ENCODE measurements around the gene KDELR3. TPM values are rescaled to one million over a fixed set of nuclear protein-coding genes. Genes with fewer than 3 reads are reported as not detected.

KDELR3 gene
- total RNA-seq, 1 donor from 2014 or later: 72.6 TPM

- no peaks in the 10 kb centered on the region for H3K9me3 Mint-ChIP-seq (ENCODE audit: unreplicated experiment)
- Histone ChIP-seq H3K9me3 (ENCODE audit: insufficient read depth, low read depth, low read length) (no peaks in the 10 kb centered on the region), H3K4me2 (ENCODE audit: low read length) (no peak overlapping the region), H2AFZ (ENCODE audit: low read depth, low read length) (no peak overlapping the region), H3K9ac (ENCODE audit: low read length) (no peak overlapping the region), H3K36me3 (ENCODE audit: insufficient read depth, low read length) (no peaks in the 10 kb centered on the region), H3K27me3 (ENCODE audit: insufficient read depth, low read length) (no peaks in the 10 kb centered on the region), H3K4me3 (ENCODE audit: insufficient read depth, low read depth, low read length) (no peak overlapping the region), H3K79me2 (ENCODE audit: insufficient read depth, low read length) (no peaks in the 10 kb centered on the region), H3K27ac (ENCODE audit: low read depth, low read length) (no peak overlapping the region), H3K4me1 (ENCODE audit: insufficient read depth, low read length) (peaks cover 3% of the 10 kb centered on the region), H4K20me1 (ENCODE audit: insufficient read depth, low read length) (no peaks in the 10 kb centered on the region)
- no peak for TF ChIP-seq CTCF (IDR thresholded peaks at IDR 0.05; ENCODE audit: insufficient read depth, low read depth, low read length)
- no peak for TF ChIP-seq EZH2 (IDR thresholded peaks at IDR 0.05; ENCODE audit: insufficient read depth, low read length)
- no peak for FAIRE-seq
- peaks cover 13% of the 10 kb centered on the region for H3K27me3 Mint-ChIP-seq (ENCODE audit: low read depth, unreplicated experiment)
- H3K27ac Mint-ChIP-seq (ENCODE audit: unreplicated experiment): no peak overlapping the region
- no peak overlapping the region for H3K4me3 Mint-ChIP-seq (ENCODE audit: unreplicated experiment)
- DNase-seq (ENCODE audit: low read depth): no peak
- H3K36me3 Mint-ChIP-seq (ENCODE audit: low read depth, unreplicated experiment): no peaks in the 10 kb centered on the region
- H3K4me1 Mint-ChIP-seq (ENCODE audit: low read depth, unreplicated experiment): peaks cover 4% of the 10 kb centered on the region
Measured at GRCh38 chr22:38431266-38432010, 36.5 kb upstream of the KDELR3 start.

DNA sequence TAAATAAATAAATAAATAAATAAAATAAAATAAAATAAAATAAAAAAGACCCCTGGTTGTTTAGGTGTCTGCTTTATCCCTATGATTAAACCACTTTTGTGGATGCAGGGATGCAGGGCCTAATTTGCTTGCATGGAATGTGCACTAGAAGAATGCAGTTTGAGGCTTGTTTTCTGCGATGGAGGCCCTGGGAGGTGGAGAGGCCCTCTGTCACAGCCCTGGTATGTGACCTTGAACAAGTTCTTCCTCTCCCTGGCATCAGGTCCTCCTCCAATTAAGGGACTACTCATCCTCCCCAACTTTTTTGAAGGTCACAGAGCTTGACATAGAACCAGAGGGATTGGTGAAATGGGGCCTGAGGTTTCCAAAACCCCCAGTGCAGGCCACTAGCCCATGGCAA is 35.6 kb upstream of the KDELR3 start:
- H3K36me3 Mint-ChIP-seq (ENCODE audit: low read depth, unreplicated experiment): no peaks in the 10 kb centered on the region
- H2AFZ ChIP-seq (ENCODE audit: low read depth, low read length): no peak overlapping the region
- no peaks in the 10 kb centered on the region for H3K9me3 ChIP-seq (ENCODE audit: insufficient read depth, low read depth, low read length)
- H3K9me3 Mint-ChIP-seq (ENCODE audit: unreplicated experiment): no peaks in the 10 kb centered on the region
- H3K4me1 ChIP-seq (ENCODE audit: insufficient read depth, low read length): peaks cover 3% of the 10 kb centered on the region
- FAIRE-seq (no peak), DNase-seq (ENCODE audit: low read depth) (peak; percentile 16)
- H4K20me1 ChIP-seq (ENCODE audit: insufficient read depth, low read length): no peaks in the 10 kb centered on the region
- H3K27ac Mint-ChIP-seq (ENCODE audit: unreplicated experiment): peak overlapping the region; percentile 58
- H3K4me2 ChIP-seq (ENCODE audit: low read length): no peak overlapping the region
- TF ChIP-seq CTCF (IDR thresholded peaks at IDR 0.05; ENCODE audit: insufficient read depth, low read depth, low read length) (no peak), EZH2 (IDR thresholded peaks at IDR 0.05; ENCODE audit: insufficient read depth, low read length) (no peak)
- H3K27ac ChIP-seq (ENCODE audit: low read depth, low read length): no peak overlapping the region
- no peaks in the 10 kb centered on the region for H3K36me3 ChIP-seq (ENCODE audit: insufficient read depth, low read length)
- peaks cover 4% of the 10 kb centered on the region for H3K4me1 Mint-ChIP-seq (ENCODE audit: low read depth, unreplicated experiment)
- H3K27me3 Mint-ChIP-seq (ENCODE audit: low read depth, unreplicated experiment): peaks cover 15% of the 10 kb centered on the region
- no peak overlapping the region for H3K4me3 Mint-ChIP-seq (ENCODE audit: unreplicated experiment)
- no peaks in the 10 kb centered on the region for H3K27me3 ChIP-seq (ENCODE audit: insufficient read depth, low read length)
- no peaks in the 10 kb centered on the region for H3K79me2 ChIP-seq (ENCODE audit: insufficient read depth, low read length)
- H3K9ac ChIP-seq (ENCODE audit: low read length): no peak overlapping the region
- no peak overlapping the region for H3K4me3 ChIP-seq (ENCODE audit: insufficient read depth, low read depth, low read length)

GRCh38 chr22:38433871-38434270 is 34.0 kb upstream of the KDELR3 start:
- Mint-ChIP-seq H3K27ac (ENCODE audit: unreplicated experiment) (no peak overlapping the region), H3K4me3 (ENCODE audit: unreplicated experiment) (no peak overlapping the region), H3K27me3 (ENCODE audit: low read depth, unreplicated experiment) (peaks cover 19% of the 10 kb centered on the region), H3K4me1 (ENCODE audit: low read depth, unreplicated experiment) (peaks cover 4% of the 10 kb centered on the region), H3K9me3 (ENCODE audit: unreplicated experiment) (no peaks in the 10 kb centered on the region), H3K36me3 (ENCODE audit: low read depth, unreplicated experiment) (no peaks in the 10 kb centered on the region)
- Histone ChIP-seq H3K4me1 (ENCODE audit: insufficient read depth, low read length) (peaks cover 3% of the 10 kb centered on the region), H3K9me3 (ENCODE audit: insufficient read depth, low read depth, low read length) (no peaks in the 10 kb centered on the region), H3K9ac (ENCODE audit: low read length) (no peak overlapping the region), H2AFZ (ENCODE audit: low read depth, low read length) (no peak overlapping the region), H4K20me1 (ENCODE audit: insufficient read depth, low read length) (no peaks in the 10 kb centered on the region), H3K4me3 (ENCODE audit: insufficient read depth, low read depth, low read length) (no peak overlapping the region), H3K36me3 (ENCODE audit: insufficient read depth, low read length) (no peaks in the 10 kb centered on the region), H3K27me3 (ENCODE audit: insufficient read depth, low read length) (no peaks in the 10 kb centered on the region), H3K79me2 (ENCODE audit: insufficient read depth, low read length) (no peaks in the 10 kb centered on the region), H3K27ac (ENCODE audit: low read depth, low read length) (no peak overlapping the region), H3K4me2 (ENCODE audit: low read length) (no peak overlapping the region)
- no peak for DNase-seq (ENCODE audit: low read depth)
- no peak for FAIRE-seq
- TF ChIP-seq CTCF (IDR thresholded peaks at IDR 0.05; ENCODE audit: insufficient read depth, low read depth, low read length) (no peak), EZH2 (IDR thresholded peaks at IDR 0.05; ENCODE audit: insufficient read depth, low read length) (no peak)

Data from astrocyte (in vitro differentiated cells and primary cell).